ENCODE results near the gene HNRNPL. TPM values are rescaled to one million over a fixed set of nuclear protein-coding genes. Genes with fewer than 3 reads are reported as not detected.
A peak's percentile ranks its signal among the peaks of the same experiment; 100 is the strongest.
"Not testable (repeated sequence)": the region's sequence is repeated elsewhere in the genome, so short reads cannot be mapped to it uniquely, and the experiment has no call there.

HNRNPL gene
- 100 to 1,000 TPM; 457 to 464 TPM for total RNA-seq

GRCh38 chr19:38849860-38850435, at the start of gene HNRNPL:
TSS of gene HNRNPL (minus strand) at chr19:38849986. CDS start at chr19:38849966, 20 bp downstream.
- Mint-ChIP-seq H3K27ac (peak within 1 kb of the TSS; percentile 99), H3K4me3 (peak within 1 kb of the TSS; percentile 92), H3K9me3 (no peaks in the 10 kb centered on the region), H3K27me3 (no peaks in the 10 kb centered on the region), H3K36me3 (ENCODE audit: low read depth) (peaks cover 44% of the 10 kb centered on the region), H3K4me1 (peaks cover 58% of the 10 kb centered on the region)
- peak; percentile 99 for DNase-seq
- POLR2A ChIA-PET = interaction anchor here (1.0 to 7.9 kb wide), 18 partner anchors 8 to 476 kb away, joined by 3 to 146 read pairs (median 7); partner anchors contain the start of genes ACTN4, ECH1, FAM98C and MRPS12
- CTCF ChIA-PET = interaction anchor here (1.0 to 1.4 kb wide), 11 partner anchors 8 to 231 kb away, joined by 3 to 12 read pairs (median 6); partner anchors contain the start of genes ACTN4, ECH1, EIF3K and MRPS12

- H3K4me1 Mint-ChIP-seq = peaks cover 43% of the 10 kb centered on the region
- POLR2A ChIA-PET = interaction anchor here (2.0 kb wide), 1 partner anchor 31 kb away, joined by 22 read pairs; the partner anchor contains the start of genes MRPS12 and SARS2
These were observed 49.1 kb upstream of the HNRNPL start for GRCh38 chr19:38898788-38899446.

GRCh38 chr19:38894968-38895367, 45.2 kb upstream of the HNRNPL start:
- Mint-ChIP-seq H3K27me3 (no peaks in the 10 kb centered on the region), H3K9me3 (no peaks in the 10 kb centered on the region), H3K36me3 (ENCODE audit: low read depth) (peaks cover 6% of the 10 kb centered on the region), H3K4me3 (no peak overlapping the region), H3K27ac (no peak overlapping the region), H3K4me1 (peaks cover 21% of the 10 kb centered on the region)
- CTCF ChIA-PET = no interaction called here
- DNase-seq = no peak
- POLR2A ChIA-PET = no interaction called here

More at GRCh38 chr19:38898788-38899446, 49.1 kb upstream of the HNRNPL start:
- Mint-ChIP-seq H3K9me3 (peaks cover 2% of the 10 kb centered on the region), H3K4me3 (peak overlapping the region; percentile 98), H3K27ac (peak overlapping the region; percentile 89), H3K36me3 (ENCODE audit: low read depth) (peaks cover 20% of the 10 kb centered on the region), H3K27me3 (no peaks in the 10 kb centered on the region)
- no peak for DNase-seq
- CTCF ChIA-PET = interaction anchor here (0.6 to 2.9 kb wide), 2 partner anchors 32 to 33 kb away, joined by 5 to 8 read pairs; partner anchors contain the start of genes MRPS12 and SARS2

- Mint-ChIP-seq H3K27ac (no peak overlapping the region), H3K9me3 (no peaks in the 10 kb centered on the region), H3K4me3 (no peak overlapping the region), H3K36me3 (ENCODE audit: low read depth) (peaks cover 6% of the 10 kb centered on the region), H3K27me3 (no peaks in the 10 kb centered on the region), H3K4me1 (peaks cover 15% of the 10 kb centered on the region)
- DNase-seq = no peak
- POLR2A ChIA-PET = no interaction called here
- CTCF ChIA-PET = interaction anchor here (1.0 to 1.1 kb wide), 2 partner anchors 24 to 275 kb away, joined by 3 to 4 read pairs; no protein-coding TSS in a partner anchor
These were observed 43.6 kb upstream of the HNRNPL start for GRCh38 chr19:38893341-38893771.

- H3K27ac Mint-ChIP-seq = no peak overlapping the region
- H3K4me3 Mint-ChIP-seq = no peak overlapping the region
- DNase-seq = no peak
- no peaks in the 10 kb centered on the region for H3K27me3 Mint-ChIP-seq
- H3K9me3 Mint-ChIP-seq = no peaks in the 10 kb centered on the region
- H3K4me1 Mint-ChIP-seq = peaks cover 10% of the 10 kb centered on the region
- CTCF ChIA-PET = interaction anchor here (1.0 kb wide), 1 partner anchor 275 kb away, joined by 4 read pairs; no protein-coding TSS in a partner anchor
- POLR2A ChIA-PET = no interaction called here
- peaks cover 6% of the 10 kb centered on the region for H3K36me3 Mint-ChIP-seq (ENCODE audit: low read depth)
These were observed 43.1 kb upstream of the HNRNPL start for GRCh38 chr19:38892841-38893240.

- Mint-ChIP-seq H3K9me3 (no peaks in the 10 kb centered on the region), H3K4me1 (peaks cover 3% of the 10 kb centered on the region), H3K36me3 (ENCODE audit: low read depth) (peaks cover 6% of the 10 kb centered on the region), H3K4me3 (no peak overlapping the region), H3K27ac (no peak overlapping the region), H3K27me3 (no peaks in the 10 kb centered on the region)
- ChIA-PET CTCF (no interaction called here), POLR2A (no interaction called here)
- no peak for DNase-seq
These were observed 42.0 kb upstream of the HNRNPL start for GRCh38 chr19:38891771-38892170.

GRCh38 chr19:38890686-38891085, 40.9 kb upstream of the HNRNPL start:
- no peak overlapping the region for H3K27ac Mint-ChIP-seq
- ChIA-PET POLR2A (interaction anchor here (0.8 kb wide), 1 partner anchor 13 kb away, joined by 4 read pairs; the partner anchor contains the start of gene RINL), CTCF (no interaction called here)
- DNase-seq = no peak
- no peaks in the 10 kb centered on the region for H3K27me3 Mint-ChIP-seq
- no peak overlapping the region for H3K4me3 Mint-ChIP-seq
- peaks cover 3% of the 10 kb centered on the region for H3K4me1 Mint-ChIP-seq
- peaks cover 6% of the 10 kb centered on the region for H3K36me3 Mint-ChIP-seq (ENCODE audit: low read depth)
- no peaks in the 10 kb centered on the region for H3K9me3 Mint-ChIP-seq

- no peak overlapping the region for H3K4me3 Mint-ChIP-seq
- H3K4me1 Mint-ChIP-seq = peaks cover 3% of the 10 kb centered on the region
- peaks cover 6% of the 10 kb centered on the region for H3K36me3 Mint-ChIP-seq (ENCODE audit: low read depth)
- H3K9me3 Mint-ChIP-seq = no peaks in the 10 kb centered on the region
- H3K27me3 Mint-ChIP-seq = no peaks in the 10 kb centered on the region
- ChIA-PET POLR2A (interaction anchor here (1.7 kb wide), 1 partner anchor 12 kb away, joined by 10 read pairs; the partner anchor contains the start of gene RINL), CTCF (interaction anchor here (1.0 to 3.6 kb wide), 2 partner anchors 11 to 40 kb away, joined by 4 to 20 read pairs; partner anchors contain the start of genes MRPS12 and SARS2)
- DNase-seq = no peak
- no peak overlapping the region for H3K27ac Mint-ChIP-seq
These were observed 40.0 kb upstream of the HNRNPL start for GRCh38 chr19:38889803-38890202.

GRCh38 chr19:38888876-38889275, 39.1 kb upstream of the HNRNPL start:
- H3K27ac Mint-ChIP-seq = no peak overlapping the region
- H3K27me3 Mint-ChIP-seq = no peaks in the 10 kb centered on the region
- peaks cover 6% of the 10 kb centered on the region for H3K36me3 Mint-ChIP-seq (ENCODE audit: low read depth)
- no peak overlapping the region for H3K4me3 Mint-ChIP-seq
- peaks cover 3% of the 10 kb centered on the region for H3K4me1 Mint-ChIP-seq
- H3K9me3 Mint-ChIP-seq = no peaks in the 10 kb centered on the region
- POLR2A ChIA-PET = interaction anchor here (1.3 to 2.3 kb wide), 3 partner anchors 8 to 42 kb away, joined by 4 to 10 read pairs (median 8); partner anchors contain the start of gene RINL
- CTCF ChIA-PET = interaction anchor here (1.0 to 3.6 kb wide), 2 partner anchors 10 to 41 kb away, joined by 4 to 20 read pairs; partner anchors contain the start of genes MRPS12 and SARS2
- no peak for DNase-seq

GRCh38 chr19:38884691-38885090, 34.9 kb upstream of the HNRNPL start:
- CTCF ChIA-PET, POLR2A ChIA-PET, H3K27ac Mint-ChIP-seq, DNase-seq, H3K4me3 Mint-ChIP-seq, H3K9me3 Mint-ChIP-seq, H3K27me3 Mint-ChIP-seq, H3K4me1 Mint-ChIP-seq: not testable (repeated sequence)
- peaks cover 15% of the 10 kb centered on the region for H3K36me3 Mint-ChIP-seq (ENCODE audit: low read depth)

GRCh38 chr19:38883286-38883685, 33.5 kb upstream of the HNRNPL start:
- DNase-seq = no peak
- no peaks in the 10 kb centered on the region for H3K9me3 Mint-ChIP-seq
- no peaks in the 10 kb centered on the region for H3K27me3 Mint-ChIP-seq
- POLR2A ChIA-PET = interaction anchor here (1.7 kb wide), 1 partner anchor 13 kb away, joined by 4 read pairs; no protein-coding TSS in a partner anchor
- H3K4me3 Mint-ChIP-seq = no peak overlapping the region
- H3K4me1 Mint-ChIP-seq = peaks cover 16% of the 10 kb centered on the region
- peaks cover 12% of the 10 kb centered on the region for H3K36me3 Mint-ChIP-seq (ENCODE audit: low read depth)
- CTCF ChIA-PET = no interaction called here
- no peak overlapping the region for H3K27ac Mint-ChIP-seq

- POLR2A ChIA-PET = interaction anchor here (5.7 kb wide), 1 partner anchor 32 kb away, joined by 46 read pairs; the partner anchor contains the start of gene HNRNPL
- no peaks in the 10 kb centered on the region for H3K27me3 Mint-ChIP-seq
- DNase-seq = no peak
- peaks cover 19% of the 10 kb centered on the region for H3K36me3 Mint-ChIP-seq (ENCODE audit: low read depth)
- H3K27ac Mint-ChIP-seq = peak overlapping the region; percentile 14
- no peaks in the 10 kb centered on the region for H3K9me3 Mint-ChIP-seq
- H3K4me3 Mint-ChIP-seq = no peak overlapping the region
- peaks cover 35% of the 10 kb centered on the region for H3K4me1 Mint-ChIP-seq
- CTCF ChIA-PET = no interaction called here
These were observed 31.3 kb upstream of the HNRNPL start for GRCh38 chr19:38880882-38881609.

Measured in activated CD4-positive, alpha-beta memory T cell treated with anti-CD3 and anti-CD28 coated beads, Interleukin-2, amount 10 ng/mL, durations not matched to agents 7 days and 5 days (primary cell).